Astrocyte (in vitro differentiated cells and primary cell): ENCODE results near the gene KCNG2. TPM values are rescaled to one million over a fixed set of nuclear protein-coding genes. Genes with fewer than 3 reads are reported as not detected.
A peak's percentile ranks its signal among the peaks of the same experiment; 100 is the strongest.

Experiments
- DNase-seq: peaks from one replicate; pipeline ENCODE4 v3.0.0-alpha.2; 2010; ENCODE audit warnings: low read depth
- FAIRE-seq: peaks from 2 replicates; lab custom pipeline; 2011; peaks lifted over from hg19 to GRCh38; lab: Jason Lieb, UNC
- H2AFZ ChIP-seq: 2 replicates; pipeline ENCODE4 v1.6.0; 2012; ENCODE audit warnings: low read depth, low read length, inconsistent platforms
- H3K27ac ChIP-seq: 2 replicates; pipeline ENCODE4 v1.5.1; 2011; ENCODE audit warnings: low read depth, low read length, inconsistent platforms
- H3K27me3 ChIP-seq: 2 replicates; pipeline ENCODE4 v1.6.0; 2011; ENCODE audit warnings: low read length, inconsistent platforms; ENCODE audit not compliant: insufficient read depth
- H3K36me3 ChIP-seq: 2 replicates; pipeline ENCODE4 v1.5.1; 2011; ENCODE audit warnings: low read length, inconsistent platforms; ENCODE audit not compliant: insufficient read depth
- H3K4me1 ChIP-seq: 2 replicates; pipeline ENCODE4 v1.5.1; 2011; ENCODE audit warnings: low read length, inconsistent platforms; ENCODE audit not compliant: insufficient read depth
- H3K4me2 ChIP-seq: 2 replicates; pipeline ENCODE4 v1.6.0; 2012; ENCODE audit warnings: low read length, inconsistent platforms
- H3K4me3 ChIP-seq: 2 replicates; pipeline ENCODE4 v1.5.1; 2011; ENCODE audit warnings: low read depth, mild to moderate bottlenecking, low read length, inconsistent platforms; ENCODE audit not compliant: insufficient read depth
- H3K79me2 ChIP-seq: 2 replicates; pipeline ENCODE4 v1.6.0; 2012; ENCODE audit warnings: mild to moderate bottlenecking, low read length, inconsistent platforms; ENCODE audit not compliant: insufficient read depth
- H3K9ac ChIP-seq: 2 replicates; pipeline ENCODE4 v1.6.0; 2012; ENCODE audit warnings: mild to moderate bottlenecking, low read length, inconsistent platforms
- H3K9me3 ChIP-seq: 2 replicates; pipeline ENCODE4 v1.5.1; 2012; ENCODE audit warnings: low read depth, mild to moderate bottlenecking, low read length, inconsistent platforms; ENCODE audit not compliant: insufficient read depth
- H4K20me1 ChIP-seq: 2 replicates; pipeline ENCODE4 v1.6.0; 2012; ENCODE audit warnings: low read length, inconsistent platforms; ENCODE audit not compliant: insufficient read depth
- H3K27ac Mint-ChIP-seq: one replicate; pipeline ENCODE4 v1.8.0; 2021; ENCODE audit warnings: mild to moderate bottlenecking, mixed read lengths; ENCODE audit not compliant: unreplicated experiment
- H3K27me3 Mint-ChIP-seq: one replicate; pipeline ENCODE4 v1.8.0; 2021; ENCODE audit warnings: low read depth, mixed read lengths; ENCODE audit not compliant: unreplicated experiment
- H3K36me3 Mint-ChIP-seq: one replicate; pipeline ENCODE4 v1.8.0; 2021; ENCODE audit warnings: low read depth, mixed read lengths; ENCODE audit not compliant: unreplicated experiment
- H3K4me1 Mint-ChIP-seq: one replicate; pipeline ENCODE4 v1.8.0; 2021; ENCODE audit warnings: low read depth, mixed read lengths; ENCODE audit not compliant: unreplicated experiment
- H3K4me3 Mint-ChIP-seq: one replicate; pipeline ENCODE4 v1.8.0; 2021; ENCODE audit warnings: mild to moderate bottlenecking, moderate library complexity, mixed read lengths; ENCODE audit not compliant: unreplicated experiment
- H3K9me3 Mint-ChIP-seq: one replicate; pipeline ENCODE4 v1.8.0; 2021; ENCODE audit warnings: mild to moderate bottlenecking, mixed read lengths; ENCODE audit not compliant: unreplicated experiment
- EZH2 ChIP-seq: IDR thresholded peaks from 2 replicates; pipeline ENCODE4 v1.6.1; 2012; ENCODE audit warnings: mild to moderate bottlenecking, low read length, inconsistent platforms; ENCODE audit not compliant: insufficient read depth
- total RNA-seq: library from RNA; stranded (reverse); gene quantifications from 2 replicates; pipeline ENCODE4 v1.2.1, GENCODE V29; 2021
- TF ChIP-seq, protein P1 (sequence below): IDR thresholded peaks from 2 replicates; pipeline ENCODE4 v1.5.1; 2011; ENCODE audit warnings: low read depth, mild to moderate bottlenecking, inconsistent platforms, low read length, moderate library complexity; ENCODE audit not compliant: insufficient read depth

The KCNG2 gene
- total RNA-seq, 1 donor from 2014 or later, result 0.16 TPM

DNA sequence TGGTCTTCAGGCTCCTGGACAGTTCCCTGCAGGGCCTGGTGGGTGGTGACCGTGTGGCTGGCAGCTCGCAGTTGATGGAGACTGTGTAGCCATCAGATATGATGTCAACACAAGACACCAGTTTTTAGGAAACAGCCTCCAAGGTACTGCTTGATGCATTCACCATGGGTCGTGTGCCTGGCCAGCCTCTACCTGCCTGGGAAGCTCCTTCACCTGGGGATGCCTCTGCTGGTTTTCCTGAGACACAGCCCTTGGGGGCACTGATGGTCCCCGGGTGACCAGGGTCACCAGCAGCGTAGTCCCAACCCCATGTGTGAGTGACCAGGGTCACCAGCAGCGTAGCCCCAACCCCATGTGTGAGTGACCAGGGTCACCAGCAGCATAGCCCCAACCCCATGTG, 33.6 kb upstream of the KCNG2 start:
- H2AFZ ChIP-seq, result no peak overlapping the region
- no peaks in the 10 kb centered on the region for H4K20me1 ChIP-seq
- no peaks in the 10 kb centered on the region for H3K79me2 ChIP-seq
- H3K9ac ChIP-seq, result no peak overlapping the region
- no peaks in the 10 kb centered on the region for H3K36me3 ChIP-seq
- TF ChIP-seq, protein P1, sequence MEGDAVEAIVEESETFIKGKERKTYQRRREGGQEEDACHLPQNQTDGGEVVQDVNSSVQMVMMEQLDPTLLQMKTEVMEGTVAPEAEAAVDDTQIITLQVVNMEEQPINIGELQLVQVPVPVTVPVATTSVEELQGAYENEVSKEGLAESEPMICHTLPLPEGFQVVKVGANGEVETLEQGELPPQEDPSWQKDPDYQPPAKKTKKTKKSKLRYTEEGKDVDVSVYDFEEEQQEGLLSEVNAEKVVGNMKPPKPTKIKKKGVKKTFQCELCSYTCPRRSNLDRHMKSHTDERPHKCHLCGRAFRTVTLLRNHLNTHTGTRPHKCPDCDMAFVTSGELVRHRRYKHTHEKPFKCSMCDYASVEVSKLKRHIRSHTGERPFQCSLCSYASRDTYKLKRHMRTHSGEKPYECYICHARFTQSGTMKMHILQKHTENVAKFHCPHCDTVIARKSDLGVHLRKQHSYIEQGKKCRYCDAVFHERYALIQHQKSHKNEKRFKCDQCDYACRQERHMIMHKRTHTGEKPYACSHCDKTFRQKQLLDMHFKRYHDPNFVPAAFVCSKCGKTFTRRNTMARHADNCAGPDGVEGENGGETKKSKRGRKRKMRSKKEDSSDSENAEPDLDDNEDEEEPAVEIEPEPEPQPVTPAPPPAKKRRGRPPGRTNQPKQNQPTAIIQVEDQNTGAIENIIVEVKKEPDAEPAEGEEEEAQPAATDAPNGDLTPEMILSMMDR, result no peak
- TF ChIP-seq EZH2, result no peak
- Mint-ChIP-seq H3K27me3 (peaks cover 31% of the 10 kb centered on the region), H3K9me3 (peaks cover 22% of the 10 kb centered on the region), H3K4me1 (no peaks in the 10 kb centered on the region), H3K36me3 (peaks cover 21% of the 10 kb centered on the region), H3K4me3 (no peak overlapping the region), H3K27ac (no peak overlapping the region)
- FAIRE-seq, result no peak
- no peak overlapping the region for H3K4me3 ChIP-seq
- no peak overlapping the region for H3K4me2 ChIP-seq
- no peaks in the 10 kb centered on the region for H3K4me1 ChIP-seq
- H3K27ac ChIP-seq, result no peak overlapping the region
- no peak for DNase-seq
- no peaks in the 10 kb centered on the region for H3K27me3 ChIP-seq
- H3K9me3 ChIP-seq, result peaks cover 2% of the 10 kb centered on the region

DNA sequence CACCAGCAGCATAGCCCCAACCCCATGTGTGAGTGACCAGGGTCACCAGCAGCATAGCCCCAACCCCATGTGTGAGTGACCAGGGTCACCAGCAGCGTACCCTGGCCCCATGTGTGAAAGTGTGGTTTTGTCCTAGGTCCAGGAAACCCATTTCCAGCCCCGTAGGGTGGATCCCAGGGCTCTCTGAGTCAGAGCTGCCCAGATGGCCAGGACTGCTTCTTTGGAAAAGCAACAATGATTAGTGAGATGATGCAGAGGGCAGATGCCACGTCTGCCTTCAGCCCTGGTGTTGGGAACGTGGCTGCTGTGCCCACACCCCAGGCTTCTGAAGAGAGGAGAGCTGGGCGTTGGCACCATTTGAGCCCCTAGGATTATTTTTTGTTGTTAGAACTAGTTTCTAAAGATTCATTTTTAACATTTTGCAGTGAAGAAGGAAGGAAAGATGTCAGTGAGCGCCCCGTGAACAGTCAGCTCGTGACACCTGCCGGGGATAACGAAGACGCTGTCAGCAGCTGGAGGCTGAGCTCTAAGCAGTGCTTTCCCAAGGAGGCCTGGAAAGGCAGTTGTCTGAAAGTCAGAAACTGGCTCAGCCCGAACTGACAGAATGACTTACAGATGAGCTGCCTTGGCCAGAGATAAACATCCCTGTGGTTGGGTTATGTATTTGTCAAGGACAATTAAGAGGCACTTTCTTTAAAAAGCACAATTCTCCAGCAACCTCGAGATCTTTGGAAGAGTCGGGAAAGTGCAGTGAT, 32.1 kb upstream of the KCNG2 start:
- no peak overlapping the region for H3K4me3 Mint-ChIP-seq
- no peaks in the 10 kb centered on the region for H3K4me1 ChIP-seq
- H3K27ac ChIP-seq, result no peak overlapping the region
- no peak overlapping the region for H2AFZ ChIP-seq
- no peaks in the 10 kb centered on the region for H3K4me1 Mint-ChIP-seq
- H3K36me3 ChIP-seq, result no peaks in the 10 kb centered on the region
- DNase-seq, result peak; percentile 8
- no peak overlapping the region for H3K4me2 ChIP-seq
- H4K20me1 ChIP-seq, result no peaks in the 10 kb centered on the region
- TF ChIP-seq, protein P1, result no peak
- TF ChIP-seq EZH2, result no peak
- no peak for FAIRE-seq
- H3K9ac ChIP-seq, result no peak overlapping the region
- H3K9me3 Mint-ChIP-seq, result peaks cover 17% of the 10 kb centered on the region
- no peak overlapping the region for H3K27ac Mint-ChIP-seq
- peaks cover 36% of the 10 kb centered on the region for H3K27me3 Mint-ChIP-seq
- peaks cover 2% of the 10 kb centered on the region for H3K9me3 ChIP-seq
- H3K4me3 ChIP-seq, result no peak overlapping the region
- no peaks in the 10 kb centered on the region for H3K27me3 ChIP-seq
- H3K79me2 ChIP-seq, result no peaks in the 10 kb centered on the region
- H3K36me3 Mint-ChIP-seq, result peaks cover 10% of the 10 kb centered on the region

DNA sequence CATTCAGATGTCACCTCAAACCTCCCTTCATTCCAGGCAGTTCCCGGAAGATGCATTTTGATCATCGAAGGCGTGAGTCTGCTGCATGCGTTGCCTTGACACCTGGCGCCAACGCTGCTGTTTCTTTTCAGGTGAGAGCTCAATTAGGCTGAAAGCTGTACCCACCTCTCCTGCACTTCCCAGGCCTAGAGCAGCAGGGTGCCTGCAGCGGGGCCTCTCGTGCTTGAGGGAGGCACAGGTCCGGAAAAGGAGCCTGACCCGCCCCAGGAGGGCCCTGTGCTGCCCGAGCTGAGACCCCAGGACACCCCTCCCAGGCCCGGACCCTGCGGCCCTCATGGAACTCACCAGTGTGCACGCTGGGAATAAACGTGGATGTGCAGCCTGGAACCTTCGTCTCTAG, 31.4 kb upstream of the KCNG2 start:
- H3K27me3 ChIP-seq, result no peaks in the 10 kb centered on the region
- H4K20me1 ChIP-seq, result no peaks in the 10 kb centered on the region
- Mint-ChIP-seq H3K4me1 (no peaks in the 10 kb centered on the region), H3K4me3 (no peak overlapping the region), H3K27ac (no peak overlapping the region), H3K9me3 (peaks cover 14% of the 10 kb centered on the region), H3K27me3 (peaks cover 38% of the 10 kb centered on the region), H3K36me3 (peaks cover 10% of the 10 kb centered on the region)
- no peaks in the 10 kb centered on the region for H3K36me3 ChIP-seq
- H3K79me2 ChIP-seq, result no peaks in the 10 kb centered on the region
- no peak for DNase-seq
- no peak for TF ChIP-seq EZH2
- TF ChIP-seq, protein P1, result no peak
- H3K9me3 ChIP-seq, result peaks cover 2% of the 10 kb centered on the region
- FAIRE-seq, result no peak
- H3K4me3 ChIP-seq, result no peak overlapping the region
- H3K27ac ChIP-seq, result no peak overlapping the region
- H2AFZ ChIP-seq, result no peak overlapping the region
- H3K4me2 ChIP-seq, result no peak overlapping the region
- H3K4me1 ChIP-seq, result no peaks in the 10 kb centered on the region
- no peak overlapping the region for H3K9ac ChIP-seq
